Skin epidermis (tissue), 12 donors: Measurements from ENCODE around the gene ARMH4.

Experiments
- H3K27ac ChIP-seq, 21 experiments: fragments of 200-600 bp; sonication (generic) in 11 of 21; one replicate each; pipeline ENCODE4 v1.5.0; 2020; ENCODE audit warnings: mild to moderate bottlenecking in 3 of 21, inconsistent platforms in 2 of 21, moderate library complexity in 2 of 21
- H3K4me3 ChIP-seq, 7 experiments: fragments of 200-600 bp; sonication (generic) in 2 of 7; one replicate each; pipeline ENCODE4 v1.5.0; 2020; ENCODE audit warnings: inconsistent platforms in 2 of 7, mild to moderate bottlenecking in 2 of 7, moderate library complexity in 1 of 7

ARMH4 gene

DNA sequence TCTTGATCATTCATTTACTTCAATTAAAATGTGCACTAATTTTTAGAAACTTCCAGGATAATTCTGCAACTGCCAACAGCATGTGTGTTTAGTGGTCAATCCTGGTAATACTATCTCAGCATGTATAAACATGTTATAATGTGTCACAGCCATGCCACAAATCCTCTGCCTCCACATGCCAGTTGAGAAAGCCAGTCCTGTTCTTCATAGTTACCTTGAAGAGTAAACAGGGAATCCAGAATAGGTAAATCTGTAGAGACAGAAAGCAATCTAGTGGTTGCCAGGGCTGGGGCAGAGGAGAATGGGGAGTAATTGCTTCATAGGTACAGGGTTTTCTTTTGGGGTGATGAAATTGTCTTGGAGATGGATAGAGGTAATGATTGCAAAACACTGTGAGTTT, 85.9 kb downstream of the ARMH4 start:
- Histone ChIP-seq H3K27ac (no peak overlapping the region), H3K4me3 (no peak overlapping the region)

DNA sequence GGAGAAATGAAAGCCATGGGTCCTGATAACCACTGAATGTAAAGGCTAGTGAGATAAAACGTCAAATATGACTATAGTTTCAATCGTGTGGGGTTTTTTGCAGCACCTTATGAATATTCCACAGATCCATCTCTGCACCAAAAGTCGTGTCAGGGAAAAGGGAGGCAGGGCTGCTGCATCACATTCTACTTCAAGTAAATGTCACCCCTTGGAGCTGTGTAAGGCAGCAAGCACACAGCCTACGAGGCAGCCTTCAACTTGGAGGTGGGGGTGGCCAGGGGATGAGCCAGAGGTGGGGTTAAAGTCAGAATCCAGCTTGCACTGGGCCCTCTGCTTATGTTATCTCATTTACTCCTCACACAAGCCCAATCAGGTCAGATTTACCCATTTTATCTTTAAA, 90.4 kb downstream of the ARMH4 start:
- Histone ChIP-seq H3K27ac (no peak overlapping the region), H3K4me3 (no peak overlapping the region)

DNA sequence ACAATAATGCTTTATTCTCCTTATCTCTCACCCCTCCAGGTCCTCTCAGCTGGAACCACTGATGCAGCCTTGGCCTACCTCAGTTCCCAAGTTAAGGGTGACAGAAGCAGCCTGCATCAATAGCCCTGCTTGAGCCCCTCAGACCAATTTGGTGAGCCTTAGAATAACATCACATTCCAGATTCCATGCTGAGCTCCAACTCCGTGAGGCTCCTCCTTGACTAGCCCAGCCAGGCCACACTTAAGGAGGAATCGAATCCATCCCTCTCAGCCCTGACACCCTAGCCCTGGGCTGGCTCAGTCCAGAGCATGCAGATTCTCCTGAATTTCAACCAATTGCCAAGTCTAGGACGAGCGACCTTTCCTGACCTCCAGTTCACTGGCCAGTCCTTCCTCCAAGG, 91.1 kb downstream of the ARMH4 start:
- Histone ChIP-seq H3K27ac (no peak overlapping the region), H3K4me3 (no peak overlapping the region)

DNA sequence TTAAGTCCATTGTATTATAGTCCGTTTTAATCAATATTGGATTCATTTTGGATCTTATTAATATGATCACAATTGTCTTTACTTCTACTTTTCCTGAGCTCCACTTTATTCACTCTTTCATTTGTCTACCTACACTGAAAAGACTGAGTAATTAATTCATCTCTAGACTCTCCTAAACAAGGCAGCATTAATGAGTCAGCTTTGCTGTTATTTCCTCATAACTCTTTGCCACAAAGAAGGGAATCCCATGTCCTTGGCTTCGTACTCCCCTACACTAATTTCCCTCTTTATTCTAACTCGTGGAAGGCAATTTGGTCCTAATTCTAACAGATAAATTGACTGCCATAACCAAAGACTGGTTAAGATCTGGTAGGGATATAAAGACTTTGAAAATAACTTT, 91.9 kb downstream of the ARMH4 start:
- Histone ChIP-seq H3K27ac (no peak overlapping the region), H3K4me3 (no peak overlapping the region)

DNA sequence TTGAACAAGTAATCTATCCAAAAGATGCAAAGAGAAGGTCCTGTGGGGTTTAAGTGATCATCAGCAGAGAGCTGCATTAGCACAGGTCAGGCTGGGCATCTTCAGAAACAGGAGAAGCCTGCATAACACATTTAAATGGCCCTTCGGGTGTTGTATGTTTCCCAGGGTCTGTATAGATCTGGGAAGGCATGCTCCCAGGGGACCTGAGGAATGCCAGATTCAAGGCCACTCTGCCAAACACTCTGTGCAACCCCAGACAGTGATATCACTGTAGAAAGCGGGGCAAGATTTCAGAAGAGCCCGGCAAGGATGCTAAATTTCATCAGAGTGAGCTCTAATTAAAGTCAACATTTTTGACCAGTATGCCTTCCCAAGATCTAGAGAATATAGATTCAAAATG, 92.9 kb downstream of the ARMH4 start:
- H3K4me3 ChIP-seq = no peak overlapping the region
- no peak overlapping the region for H3K27ac ChIP-seq

DNA sequence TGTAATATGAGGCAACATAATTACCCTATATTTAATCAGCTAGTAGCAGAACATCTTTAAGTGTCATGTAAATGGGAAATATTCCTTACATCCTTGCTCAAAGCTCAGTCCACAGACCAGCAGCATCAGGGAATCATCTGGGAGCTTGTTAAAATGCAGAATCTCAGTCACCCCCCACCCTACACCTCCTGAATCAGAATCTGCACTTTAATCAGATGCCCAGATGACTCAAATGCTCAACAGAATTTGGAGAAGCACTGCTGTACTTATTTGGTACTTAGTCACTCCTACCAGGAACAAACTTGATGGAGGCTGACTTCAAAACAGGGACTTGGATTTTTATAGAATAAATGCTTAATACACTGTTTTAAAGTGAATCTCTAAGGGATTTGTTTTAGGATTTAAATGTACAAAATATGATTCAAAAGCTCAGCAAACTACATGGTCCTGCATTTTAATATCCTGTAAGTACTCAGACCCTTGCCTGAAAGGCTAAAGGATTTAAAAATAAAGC, 96.5 kb downstream of the ARMH4 start:
- no peak overlapping the region for H3K4me3 ChIP-seq

DNA sequence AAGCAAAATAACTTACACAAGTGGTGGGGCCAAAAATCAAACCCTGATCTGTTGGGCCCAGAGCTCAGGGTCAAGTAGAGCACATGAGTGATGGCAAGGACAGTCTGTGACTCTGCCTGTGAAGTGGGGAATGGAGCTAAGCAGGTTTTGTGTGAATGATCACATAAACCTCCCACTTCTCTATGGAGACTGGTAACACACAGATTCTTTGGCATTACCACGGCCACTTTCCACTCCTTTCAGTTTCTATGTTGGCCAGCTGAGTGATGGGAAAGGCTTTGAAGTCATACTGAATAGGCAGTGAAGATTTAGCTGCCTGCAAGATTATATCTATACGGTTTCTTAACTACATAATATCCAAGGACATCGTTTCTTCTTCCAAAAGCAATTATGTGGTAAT, 97.9 kb downstream of the ARMH4 start:
- Histone ChIP-seq H3K4me3 (no peak overlapping the region), H3K27ac (no peak overlapping the region)

More for the DNA sequence above, 96.5 kb downstream of the ARMH4 start:
- H3K27ac ChIP-seq = no peak overlapping the region

DNA sequence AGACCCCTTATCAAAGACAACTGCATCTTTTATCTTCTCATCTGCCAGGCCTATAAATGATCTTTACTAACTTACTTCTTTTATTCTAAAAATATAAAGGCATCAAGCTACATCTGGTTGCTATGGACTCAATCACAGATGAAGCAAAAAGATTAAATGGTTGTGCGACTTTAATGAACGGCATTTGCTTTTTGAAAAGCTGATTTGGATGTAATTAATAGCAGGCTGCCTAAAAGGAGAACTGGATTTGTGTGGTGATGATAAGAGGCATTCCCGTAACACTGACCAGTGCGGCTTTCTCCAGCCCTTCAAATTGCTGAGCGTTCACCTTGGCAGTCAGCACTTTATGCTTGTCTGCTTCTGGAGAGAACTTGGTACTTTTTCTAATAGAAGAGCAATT, 103.8 kb downstream of the ARMH4 start:
- H3K27ac ChIP-seq = no peak overlapping the region
- no peak overlapping the region for H3K4me3 ChIP-seq

DNA sequence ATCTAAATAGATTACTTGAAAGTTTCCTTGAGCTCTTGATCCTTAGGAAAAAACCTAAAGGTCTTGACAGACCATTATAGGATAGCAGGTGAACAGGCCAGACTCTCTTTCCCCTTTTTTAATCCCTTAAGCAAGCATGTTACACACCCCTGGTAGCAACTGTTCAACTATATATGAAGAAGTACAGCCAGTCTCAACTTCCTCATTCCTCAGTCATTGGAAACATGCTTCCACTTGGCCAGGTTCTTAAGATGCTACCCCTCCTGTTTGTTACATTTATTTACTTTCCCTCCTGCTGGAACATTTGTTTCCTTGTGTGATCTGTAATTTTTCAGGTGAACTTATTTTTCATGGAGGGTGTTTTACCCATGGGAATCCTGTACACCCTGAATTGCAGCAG, 124.1 kb downstream of the ARMH4 start:
- H3K4me3 ChIP-seq = no peak overlapping the region
- no peak overlapping the region for H3K27ac ChIP-seq

DNA sequence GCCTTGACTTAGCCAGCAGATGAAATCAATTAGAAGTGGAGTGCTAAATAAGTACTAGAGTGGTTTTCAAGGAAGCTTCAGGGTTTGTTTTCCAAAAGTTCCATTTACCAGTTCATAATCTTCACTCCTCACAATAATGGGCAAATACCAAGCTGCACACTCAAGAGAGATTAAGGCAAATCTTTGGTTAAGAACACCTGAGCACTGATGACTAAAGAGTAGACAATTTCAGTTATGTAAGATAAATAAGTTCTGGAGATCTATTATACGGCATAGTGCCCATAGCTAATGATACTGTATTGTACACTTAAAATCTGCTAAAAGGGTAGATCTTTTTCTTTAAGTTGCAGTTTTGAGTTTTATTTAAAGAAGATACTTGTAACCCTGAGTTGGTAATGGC, 125.0 kb downstream of the ARMH4 start:
- Histone ChIP-seq H3K27ac (no peak overlapping the region), H3K4me3 (no peak overlapping the region)

DNA sequence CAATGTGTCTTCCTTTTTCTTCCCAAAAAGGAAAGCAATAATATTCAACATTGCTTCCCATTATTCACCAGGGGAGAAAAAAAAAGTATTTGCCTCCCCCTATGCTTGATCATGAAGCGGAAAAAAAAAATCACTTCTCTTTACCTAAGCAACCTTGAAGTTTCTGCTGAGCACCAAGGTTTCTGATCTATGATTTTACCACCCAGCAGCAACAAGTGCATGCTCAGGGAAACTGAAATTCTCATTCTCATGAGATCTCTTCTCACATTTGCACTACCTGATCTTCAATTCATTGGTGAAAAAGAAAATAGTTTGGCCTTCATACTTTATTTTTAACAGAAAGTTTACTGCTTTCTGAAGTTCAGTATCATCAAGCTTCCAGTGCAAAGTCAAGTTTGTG, 125.8 kb downstream of the ARMH4 start:
- no peak overlapping the region for H3K4me3 ChIP-seq
- no peak overlapping the region for H3K27ac ChIP-seq

DNA sequence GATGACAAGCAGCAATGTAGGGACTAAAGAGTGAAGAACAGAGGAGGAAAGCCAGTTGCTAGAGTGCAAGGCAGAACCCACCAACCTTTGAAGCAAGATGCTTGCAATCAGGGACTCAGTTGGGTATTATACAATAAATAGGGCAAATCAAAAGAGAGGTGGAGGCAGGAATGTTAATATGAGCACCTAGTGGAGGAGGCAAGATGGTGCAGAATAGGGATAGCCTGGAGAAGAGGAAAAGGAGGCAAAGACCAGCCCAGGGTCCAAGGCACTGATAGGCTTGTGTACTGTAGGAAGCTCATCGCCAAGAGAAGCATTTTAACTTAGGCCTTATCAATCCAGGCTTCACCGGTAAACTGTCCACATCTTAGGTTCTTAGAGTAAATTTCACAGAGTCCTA, 137.2 kb downstream of the ARMH4 start:
- no peak overlapping the region for H3K4me3 ChIP-seq
- no peak overlapping the region for H3K27ac ChIP-seq

DNA sequence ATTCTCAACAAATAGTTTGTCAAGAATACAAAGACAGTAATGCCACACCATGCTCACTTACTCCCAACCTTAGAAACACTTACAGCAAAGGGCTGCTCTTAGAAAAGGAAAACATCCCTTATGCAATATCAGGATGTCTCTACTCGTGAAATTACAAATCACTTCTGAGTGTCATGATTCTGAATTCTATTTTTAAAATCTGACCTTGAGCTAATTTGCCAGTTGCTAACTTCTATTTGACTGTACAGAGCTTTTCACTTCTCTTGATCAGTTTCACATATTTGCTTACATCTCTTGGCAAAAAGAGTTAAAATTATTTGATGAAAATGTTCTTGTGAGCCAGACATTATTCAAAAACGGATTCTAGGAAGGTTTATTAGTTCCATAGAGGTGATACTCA, 149.4 kb downstream of the ARMH4 start:
- no peak overlapping the region for H3K4me3 ChIP-seq
- no peak overlapping the region for H3K27ac ChIP-seq

DNA sequence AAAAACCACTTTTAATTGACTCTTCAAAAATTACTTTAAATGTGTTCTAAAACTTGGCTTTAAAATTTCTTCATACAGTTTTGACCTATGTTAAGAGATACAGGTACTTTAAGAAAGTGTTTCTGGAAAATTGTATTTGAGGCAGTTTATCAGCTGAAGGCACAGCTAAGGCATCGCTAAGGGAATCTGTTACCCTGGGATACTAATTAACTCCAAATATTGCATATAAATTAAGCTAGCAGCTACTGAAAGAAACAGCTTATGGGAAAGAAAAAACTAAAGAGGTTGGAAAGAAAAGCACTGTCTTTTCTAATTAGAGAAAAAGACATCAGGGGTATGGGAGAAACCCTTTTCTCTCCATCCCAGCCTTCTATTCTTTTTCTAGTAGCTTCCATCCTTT, 152.0 kb downstream of the ARMH4 start:
- Histone ChIP-seq H3K4me3 (no peak overlapping the region), H3K27ac (no peak overlapping the region)

DNA sequence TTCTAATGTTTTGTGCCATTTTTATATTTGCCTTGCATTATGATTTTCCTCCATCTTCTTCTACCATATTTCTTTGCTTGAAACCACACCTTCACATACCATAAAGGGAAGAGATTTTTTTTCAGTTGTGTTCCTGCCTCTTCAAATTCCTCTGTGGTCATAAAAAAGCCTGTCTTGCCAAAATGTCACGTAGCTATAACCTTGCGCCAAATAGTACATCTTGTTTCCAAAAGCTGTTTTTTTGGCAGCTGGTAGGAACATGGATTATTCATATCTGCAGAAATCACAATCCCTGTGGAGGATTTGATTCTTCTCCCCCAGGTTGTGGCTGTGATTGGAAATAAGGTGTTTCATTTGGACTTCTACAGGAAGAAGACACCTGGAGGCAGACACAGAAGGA, 152.5 kb downstream of the ARMH4 start:
- Histone ChIP-seq H3K4me3 (no peak overlapping the region), H3K27ac (no peak overlapping the region)

DNA sequence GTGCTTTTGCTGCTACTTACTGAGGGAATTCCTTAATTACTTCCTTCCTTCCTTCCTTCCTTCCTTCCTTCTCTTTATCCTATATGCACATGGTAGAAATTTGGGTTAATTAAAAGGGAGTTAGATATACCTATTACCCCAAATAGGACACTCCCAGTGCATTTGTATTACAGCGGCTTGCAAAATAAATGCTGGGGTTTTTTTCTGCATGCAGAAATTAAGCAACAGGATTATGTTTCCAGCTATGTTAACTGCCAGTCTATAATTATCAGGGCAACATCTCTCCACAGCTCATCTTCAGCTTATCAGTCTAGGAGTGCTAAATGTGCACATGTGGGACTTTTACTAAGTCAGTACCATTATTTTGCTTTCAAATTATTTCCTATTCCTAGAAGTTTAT, 153.2 kb downstream of the ARMH4 start:
- Histone ChIP-seq H3K27ac (no peak overlapping the region), H3K4me3 (no peak overlapping the region)

DNA sequence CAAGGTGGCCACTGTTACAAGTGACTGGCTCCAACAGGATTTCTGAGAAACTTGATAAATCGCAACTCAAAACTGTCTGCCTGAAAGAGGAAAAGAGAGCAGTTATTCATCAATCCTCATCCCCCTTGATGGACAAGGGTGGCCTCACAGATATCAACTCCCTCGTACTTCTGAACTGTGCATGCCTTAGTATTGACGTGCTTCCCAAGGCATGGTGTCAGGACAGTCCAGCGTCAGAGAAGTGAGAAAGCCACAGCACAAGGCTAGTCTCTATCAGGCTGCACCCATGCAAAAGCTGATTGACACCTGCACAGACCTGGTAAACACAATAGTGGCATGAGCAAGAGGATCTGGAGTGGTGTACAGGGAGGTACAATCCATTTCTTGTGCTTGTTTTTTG, 160.7 kb downstream of the ARMH4 start:
- H3K27ac ChIP-seq = no peak overlapping the region
- no peak overlapping the region for H3K4me3 ChIP-seq

DNA sequence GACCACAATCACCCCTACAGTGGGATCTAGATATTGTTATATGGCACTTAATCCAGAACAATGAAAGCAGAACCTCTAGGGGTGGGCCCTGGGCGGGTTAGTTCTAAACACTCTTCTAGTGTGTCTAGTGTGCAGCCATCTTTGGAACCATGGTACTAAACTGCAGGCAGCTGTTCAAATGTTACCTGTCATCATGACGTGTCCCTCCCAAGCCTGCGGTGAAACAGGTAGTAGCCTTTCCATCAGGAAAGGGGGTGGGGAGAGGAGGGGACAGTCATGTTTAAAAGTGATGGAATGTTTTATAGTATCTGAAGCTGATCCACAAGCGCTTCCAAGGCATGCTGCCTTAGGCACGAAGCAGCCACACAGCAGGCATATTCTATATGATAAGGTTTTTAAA, 163.6 kb downstream of the ARMH4 start:
- Histone ChIP-seq H3K4me3 (no peak overlapping the region), H3K27ac (no peak overlapping the region)

DNA sequence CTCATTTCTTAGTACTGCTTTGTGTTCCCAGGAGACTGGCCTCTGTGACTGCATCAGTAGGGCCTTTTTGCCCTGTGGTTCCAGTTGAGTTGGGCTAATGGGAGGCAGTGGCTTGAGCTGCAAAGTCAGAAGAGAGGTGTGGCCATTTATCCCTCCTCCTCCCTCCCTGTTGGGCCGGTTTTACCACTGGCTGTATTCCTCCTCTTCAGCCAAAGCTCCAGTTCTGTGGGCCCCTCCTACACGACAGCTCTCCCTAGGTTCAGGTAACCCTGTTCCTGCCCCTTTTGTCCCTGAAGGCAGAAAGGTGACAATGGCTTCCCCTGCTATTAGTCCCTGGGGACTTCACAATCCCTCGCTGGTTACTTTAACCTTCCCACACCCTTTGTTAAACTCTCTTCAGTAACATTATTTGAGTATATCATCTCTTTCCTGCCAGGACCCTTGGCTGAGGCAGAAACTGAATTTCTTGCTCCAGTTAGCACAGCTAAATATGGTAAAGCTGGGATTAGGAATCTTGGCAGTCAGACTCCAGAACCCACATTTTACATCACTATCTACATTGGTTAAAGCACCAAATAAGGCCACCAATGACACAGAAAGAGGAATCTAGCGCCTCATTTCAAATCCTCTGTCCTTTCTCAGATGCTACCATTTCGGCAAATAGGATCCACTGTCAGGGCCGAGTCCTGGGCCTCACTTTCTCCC, 164.3 kb downstream of the ARMH4 start:
- no peak overlapping the region for H3K27ac ChIP-seq
- no peak overlapping the region for H3K4me3 ChIP-seq

DNA sequence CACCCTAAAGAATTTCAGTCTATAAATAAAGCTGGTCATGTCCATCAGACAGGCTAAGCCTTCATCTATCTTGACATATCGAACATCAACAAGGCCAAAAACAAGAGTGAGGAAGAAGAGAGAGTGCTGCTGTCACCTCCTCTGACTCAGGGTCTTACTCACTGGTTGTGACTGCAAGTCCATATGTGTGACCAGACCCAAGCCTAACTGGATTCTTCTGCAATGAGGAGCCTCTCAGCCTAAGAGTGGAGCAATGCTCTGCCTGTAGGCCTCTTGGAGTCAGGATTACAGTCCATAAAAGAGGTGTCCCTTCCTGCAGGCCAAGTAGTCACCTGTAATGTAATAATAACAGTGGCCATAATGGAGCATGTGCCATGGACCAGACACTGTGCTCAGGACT, 165.0 kb downstream of the ARMH4 start:
- H3K27ac ChIP-seq = no peak overlapping the region
- H3K4me3 ChIP-seq = no peak overlapping the region

DNA sequence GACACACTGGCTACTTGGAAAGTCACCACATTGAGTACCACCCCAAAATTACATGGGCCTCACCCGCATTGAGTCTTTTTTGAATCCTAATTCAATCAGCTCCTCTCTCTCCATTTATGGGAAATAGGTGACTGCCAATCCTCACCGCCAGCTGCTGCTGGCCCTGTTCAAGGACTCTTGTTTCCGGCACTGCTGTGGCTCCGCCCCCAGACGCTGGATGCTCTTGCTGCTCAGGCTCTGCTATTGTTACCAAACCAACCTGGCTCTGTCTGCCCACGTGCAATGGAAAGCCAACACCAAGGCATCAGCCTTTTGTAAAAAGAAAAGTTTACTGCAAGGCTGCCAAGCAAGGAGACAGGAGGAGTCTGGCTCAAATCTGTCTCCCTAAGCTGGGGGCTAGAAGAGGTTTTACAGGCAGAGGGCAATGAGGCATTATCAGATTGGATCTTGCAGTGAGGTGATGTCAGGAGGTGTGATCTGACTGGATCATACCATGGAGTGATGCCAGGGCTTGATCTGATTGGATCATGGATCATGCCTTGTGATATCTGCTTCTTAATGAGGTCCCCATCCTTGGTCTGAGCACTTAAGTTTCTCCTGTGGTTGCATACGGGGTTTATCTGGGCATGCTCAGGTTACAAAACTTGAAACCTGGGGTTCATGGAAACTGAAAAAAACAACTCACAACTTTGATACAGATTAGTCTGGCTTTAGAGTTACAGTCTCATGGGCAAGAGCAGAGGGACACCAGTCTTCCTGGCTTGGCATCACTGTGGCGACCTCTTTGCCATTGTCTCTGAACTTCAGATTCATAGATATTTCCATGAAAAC, 169.0 kb downstream of the ARMH4 start:
- H3K27ac ChIP-seq = no peak overlapping the region
- H3K4me3 ChIP-seq = no peak overlapping the region
